ENCODE results near the gene ICAM4. TPM values are rescaled to one million over a fixed set of nuclear protein-coding genes. Genes with fewer than 3 reads are reported as not detected.

ICAM4 gene
- total and polyA plus RNA-seq, 9 of the 15 experiments (the other 6 are each of a cell fraction or from before 2014, with no cell fraction given): 14.1 to 86.1 (median 29.6) TPM

- TF ChIP-seq E2F6 (IDR thresholded peaks at IDR 0.05; ENCODE audit: borderline replicate concordance in 1 of 2, extremely low read depth in 1 of 2, insufficient read depth in 1 of 2, insufficient read length in 1 of 2, low read depth in 1 of 2, low read length in 1 of 2, poor library complexity in 1 of 2, severe bottlenecking in 1 of 2) (peak in 1 of 2 experiments; percentile 43), STAG1 (CRISPR knock-in tag; IDR thresholded peaks at IDR 0.05; ENCODE audit: borderline replicate concordance) (peak; percentile 90; the same call in 1 of the 2 replicates), POLR2H (tag; IDR thresholded peaks at IDR 0.05; ENCODE audit: low read depth) (no peak), ZNF592 (IDR thresholded peaks at IDR 0.05) (peak; percentile 44; the same call in 1 of the 2 replicates), ETS1 (conservative IDR thresholded peaks at IDR 0.05; ENCODE audit: control insufficient read depth, low read depth, low read length) (0 out of 2 replicates have a peak, but pooled peaks have one; percentile 19), REST (IDR thresholded peaks at IDR 0.05; ENCODE audit: borderline replicate concordance) (peak; percentile 93), REST (CRISPR knock-in tag; IDR thresholded peaks at IDR 0.05; ENCODE audit: low read depth) (no peak), FOXJ3 (CRISPR knock-in tag; IDR thresholded peaks at IDR 0.05) (no peak), ZNF121 (CRISPR knock-in tag; conservative IDR thresholded peaks at IDR 0.05) (peak; percentile 50; the same call in 1 of the 2 replicates), CC2D1A (IDR thresholded peaks at IDR 0.05) (peak; percentile 80)
Measured at GRCh38 chr19:10269333-10270179, 17.2 kb upstream of the ICAM4 start (continued).
